SU-DHL-6 (cell line): ENCODE data around the gene ONECUT3.

Experiments used
- H2AFZ ChIP-seq: fragments of 200-600 bp; sonication (generic); 2 replicates; pipeline ENCODE4 v1.6.1; 2014; ENCODE audit warnings: low read depth, mild to moderate bottlenecking, moderate library complexity, mixed read lengths, antibody characterized with exemption, low read length; ENCODE audit not compliant: severe bottlenecking
- H3F3A ChIP-seq: fragments of 200-600 bp; shearing (Covaris generic); 2 replicates; pipeline ENCODE4 v1.6.0; 2016; ENCODE audit warnings: antibody characterized with exemption, mild to moderate bottlenecking; ENCODE audit not compliant: insufficient read depth
- H3K27ac ChIP-seq: fragments of 200-600 bp; sonication (generic); 2 replicates; pipeline ENCODE4 v1.5.1; 2016; ENCODE audit warnings: low read depth, mild to moderate bottlenecking, low read length, moderate library complexity, mixed read lengths
- H3K27me3 ChIP-seq: fragments of 200-600 bp; sonication (generic), shearing (Covaris generic); 2 replicates; pipeline ENCODE4 v1.6.0; 2014; ENCODE audit warnings: mild to moderate bottlenecking, low read length
- H3K36me3 ChIP-seq: fragments of 200-600 bp; sonication (generic); 2 replicates; pipeline ENCODE4 v1.6.1; 2014; ENCODE audit warnings: mild to moderate bottlenecking, low read length, mixed read lengths
- H3K4me2 ChIP-seq: fragments of 300-600, 200-600 bp; shearing (Covaris generic), sonication (generic); 2 replicates; pipeline ENCODE4 v1.6.0; 2014; ENCODE audit warnings: low read length, low read depth, mild to moderate bottlenecking; ENCODE audit not compliant: poor library complexity, severe bottlenecking
- H3K4me3 ChIP-seq: fragments of 200-600 bp; sonication (generic); 2 replicates; pipeline ENCODE4 v1.5.1; 2014; ENCODE audit warnings: antibody characterized with exemption, low read length, mild to moderate bottlenecking, mixed read lengths; ENCODE audit not compliant: insufficient read depth, poor library complexity, severe bottlenecking
- H3K79me2 ChIP-seq: fragments of 200-600 bp; sonication (generic); 2 replicates; pipeline ENCODE4 v1.6.1; 2014; ENCODE audit warnings: mild to moderate bottlenecking, low read length, moderate library complexity; ENCODE audit not compliant: insufficient read depth
- H3K9ac ChIP-seq: fragments of 200-600 bp; sonication (generic); 2 replicates; pipeline ENCODE4 v1.7.0; 2014; ENCODE audit warnings: mild to moderate bottlenecking, low read length
- H3K9me2 ChIP-seq: fragments of 200-600 bp; sonication (generic); replicated peaks from 2 replicates; pipeline ENCODE4 v1.6.1; 2014; ENCODE audit warnings: low read length; ENCODE audit not compliant: insufficient read depth
- H3K9me3 ChIP-seq: fragments of 200-600 bp; sonication (generic); 2 replicates; pipeline ENCODE4 v1.6.1; 2014; ENCODE audit warnings: low read length, mixed read lengths; ENCODE audit not compliant: insufficient read depth
- H4K20me1 ChIP-seq: fragments of 200-600 bp; sonication (generic); 2 replicates; pipeline ENCODE4 v1.6.1; 2014; ENCODE audit warnings: low read depth, mild to moderate bottlenecking, antibody characterized with exemption, low read length, moderate library complexity, mixed read lengths
- EZH2phosphoT487 ChIP-seq: fragments of 200-600 bp; sonication (generic), shearing (Covaris generic); conservative IDR thresholded peaks from 2 replicates; pipeline ENCODE4 v1.6.1; 2018; ENCODE audit warnings: mild to moderate bottlenecking, antibody characterized with exemption, low read length, moderate library complexity, mixed read lengths
- TF ChIP-seq, protein P1 (sequence below): fragments of 200-600 bp; sonication (generic); IDR thresholded peaks from one replicate; pipeline ENCODE4 v1.5.1; 2017; ENCODE audit warnings: antibody characterized with exemption, mild to moderate bottlenecking, low read length, moderate library complexity; ENCODE audit not compliant: insufficient read depth, poor library complexity, severe bottlenecking

The ONECUT3 gene

DNA sequence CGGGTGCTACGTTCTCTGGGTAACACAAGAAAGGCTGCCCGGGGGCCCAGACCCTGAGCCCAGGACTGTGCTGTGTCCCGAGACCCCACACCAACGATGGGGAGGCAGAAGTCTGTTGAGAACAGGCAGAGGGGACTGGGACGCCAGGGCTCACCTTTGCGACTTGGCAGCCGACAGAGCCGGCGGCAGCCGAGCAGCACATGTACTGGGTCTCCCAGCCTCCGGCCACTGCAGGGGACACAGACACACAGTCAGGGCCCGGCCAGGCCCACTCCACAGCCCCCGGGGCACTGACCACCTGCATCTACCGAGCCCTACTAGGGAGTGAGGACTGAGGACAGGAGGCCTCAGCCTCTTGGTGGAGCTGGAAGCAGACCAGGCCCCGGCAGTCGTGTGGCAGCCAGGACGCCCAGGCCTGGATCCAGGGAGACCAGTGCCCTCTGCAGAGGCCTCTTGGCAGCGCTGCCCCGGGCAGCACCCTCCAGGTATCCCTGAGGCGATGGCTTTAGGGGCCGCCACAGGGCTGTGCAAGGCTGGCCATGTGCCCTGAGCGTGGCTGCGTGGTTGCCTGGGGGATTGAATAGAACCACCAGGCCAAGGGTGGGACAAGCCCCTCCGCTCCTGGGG, 64.4 kb downstream of the ONECUT3 start:
- 0 out of 2 replicates have a peak, but pooled peaks cover 5% of the 10 kb centered on the region for H3F3A ChIP-seq
- no peak overlapping the region for H2AFZ ChIP-seq
- no peaks in the 10 kb centered on the region for H3K9me3 ChIP-seq
- no peaks in the 10 kb centered on the region for H4K20me1 ChIP-seq
- no peak overlapping the region for H3K4me2 ChIP-seq
- H3K36me3 ChIP-seq: no peaks in the 10 kb centered on the region
- no peak overlapping the region for H3K9ac ChIP-seq
- H3K9me2 ChIP-seq: no peaks in the 10 kb centered on the region
- TF ChIP-seq, protein P1, sequence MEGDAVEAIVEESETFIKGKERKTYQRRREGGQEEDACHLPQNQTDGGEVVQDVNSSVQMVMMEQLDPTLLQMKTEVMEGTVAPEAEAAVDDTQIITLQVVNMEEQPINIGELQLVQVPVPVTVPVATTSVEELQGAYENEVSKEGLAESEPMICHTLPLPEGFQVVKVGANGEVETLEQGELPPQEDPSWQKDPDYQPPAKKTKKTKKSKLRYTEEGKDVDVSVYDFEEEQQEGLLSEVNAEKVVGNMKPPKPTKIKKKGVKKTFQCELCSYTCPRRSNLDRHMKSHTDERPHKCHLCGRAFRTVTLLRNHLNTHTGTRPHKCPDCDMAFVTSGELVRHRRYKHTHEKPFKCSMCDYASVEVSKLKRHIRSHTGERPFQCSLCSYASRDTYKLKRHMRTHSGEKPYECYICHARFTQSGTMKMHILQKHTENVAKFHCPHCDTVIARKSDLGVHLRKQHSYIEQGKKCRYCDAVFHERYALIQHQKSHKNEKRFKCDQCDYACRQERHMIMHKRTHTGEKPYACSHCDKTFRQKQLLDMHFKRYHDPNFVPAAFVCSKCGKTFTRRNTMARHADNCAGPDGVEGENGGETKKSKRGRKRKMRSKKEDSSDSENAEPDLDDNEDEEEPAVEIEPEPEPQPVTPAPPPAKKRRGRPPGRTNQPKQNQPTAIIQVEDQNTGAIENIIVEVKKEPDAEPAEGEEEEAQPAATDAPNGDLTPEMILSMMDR: no peak
- no peak for TF ChIP-seq EZH2phosphoT487
- no peaks in the 10 kb centered on the region for H3K27me3 ChIP-seq
- H3K4me3 ChIP-seq: no peak overlapping the region
- H3K79me2 ChIP-seq: no peaks in the 10 kb centered on the region
- H3K27ac ChIP-seq: no peak overlapping the region

DNA sequence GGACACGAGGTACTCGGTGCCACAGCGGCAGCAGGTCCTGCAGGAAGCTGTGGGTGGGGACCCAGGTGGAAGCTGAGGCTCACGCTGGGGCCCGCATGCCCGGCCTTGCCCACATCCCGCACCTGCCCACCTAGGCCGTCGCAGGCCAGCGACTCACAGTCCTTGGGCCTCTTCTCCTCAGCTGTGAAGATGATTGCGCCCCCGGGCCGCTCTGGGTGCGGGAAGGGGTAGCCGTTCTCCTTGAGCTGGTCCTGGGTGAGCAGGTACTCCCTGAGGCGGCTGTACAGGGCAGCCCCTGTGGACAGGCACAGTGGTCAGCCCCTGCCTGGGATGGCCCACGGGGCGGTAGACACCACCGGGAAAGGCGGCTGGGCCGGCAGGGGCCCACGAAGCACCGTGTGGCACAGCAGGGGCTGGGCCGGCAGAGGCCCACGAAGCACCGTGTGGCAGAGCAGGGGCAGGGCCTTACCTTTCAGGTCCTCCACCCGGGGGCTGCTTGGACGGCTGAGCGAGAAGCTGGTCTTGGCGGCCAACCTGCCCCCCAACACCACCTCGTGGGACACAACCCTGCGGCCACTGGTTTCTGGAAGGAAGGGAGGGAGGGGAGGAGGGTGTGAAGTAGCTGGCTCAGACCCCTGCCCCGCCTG, 65.4 kb downstream of the ONECUT3 start:
- Histone ChIP-seq H3K4me2 (no peak overlapping the region), H3K36me3 (no peaks in the 10 kb centered on the region), H3F3A (0 out of 2 replicates have a peak, but pooled peaks cover 4% of the 10 kb centered on the region), H4K20me1 (no peaks in the 10 kb centered on the region), H3K9me2 (no peaks in the 10 kb centered on the region), H3K79me2 (no peaks in the 10 kb centered on the region), H3K4me3 (no peak overlapping the region), H3K9ac (no peak overlapping the region), H2AFZ (no peak overlapping the region), H3K9me3 (no peaks in the 10 kb centered on the region), H3K27ac (no peak overlapping the region), H3K27me3 (no peaks in the 10 kb centered on the region)
- no peak for TF ChIP-seq EZH2phosphoT487
- TF ChIP-seq, protein P1: no peak

DNA sequence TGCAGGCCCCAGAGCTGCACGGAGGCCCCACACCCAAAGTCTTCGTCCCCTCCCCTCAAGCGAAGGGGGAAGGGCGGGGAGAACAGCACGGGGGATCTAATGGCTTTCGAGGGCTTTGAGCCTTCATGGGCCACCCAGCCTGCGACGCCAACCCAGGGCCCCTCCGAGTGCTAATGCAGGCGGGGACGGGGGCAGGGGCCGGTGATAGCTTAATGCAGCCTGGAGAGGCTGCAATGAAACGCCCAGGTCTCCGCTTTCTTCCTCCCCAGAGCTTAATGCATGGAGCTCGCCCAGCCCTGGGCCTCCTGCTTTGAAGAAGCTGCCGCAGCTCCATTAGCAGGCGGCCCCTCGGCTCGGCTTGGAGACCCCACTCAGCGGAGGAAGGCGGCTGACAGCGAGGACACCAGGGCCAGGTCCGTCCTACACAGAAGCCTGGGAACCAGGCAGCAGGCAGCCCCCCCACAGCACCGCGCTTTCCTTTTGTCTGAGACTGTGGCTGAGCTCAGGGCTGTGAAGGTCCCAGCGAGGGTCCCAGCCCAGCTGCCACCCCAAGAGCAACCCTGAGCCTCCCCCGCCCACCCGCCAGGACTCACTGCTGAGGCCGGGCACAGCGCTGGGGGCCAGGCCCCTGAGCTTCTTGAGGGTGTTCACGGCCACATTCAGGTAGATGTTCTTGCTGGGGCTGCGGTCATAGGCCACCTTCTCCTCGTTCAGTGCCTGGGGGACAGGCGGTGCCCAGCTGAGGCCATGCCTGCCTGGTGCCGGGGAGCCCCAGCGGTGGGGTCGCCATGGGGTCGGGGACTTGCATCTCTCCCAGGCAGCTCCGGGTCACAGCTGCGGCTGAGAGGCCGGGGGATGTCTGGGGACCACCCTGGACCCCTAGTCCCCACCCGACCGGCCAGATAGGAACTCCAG, 66.3 kb downstream of the ONECUT3 start:
- Histone ChIP-seq H4K20me1 (no peaks in the 10 kb centered on the region), H3K4me3 (no peak overlapping the region), H2AFZ (no peak overlapping the region), H3K27ac (no peak overlapping the region), H3K9ac (no peak overlapping the region), H3K79me2 (no peaks in the 10 kb centered on the region), H3F3A (no peaks in the 10 kb centered on the region), H3K4me2 (no peak overlapping the region), H3K36me3 (0 out of 2 replicates have a peak, but pooled peaks cover 4% of the 10 kb centered on the region), H3K27me3 (no peaks in the 10 kb centered on the region), H3K9me3 (no peaks in the 10 kb centered on the region), H3K9me2 (no peaks in the 10 kb centered on the region)
- TF ChIP-seq, protein P1: no peak
- no peak for TF ChIP-seq EZH2phosphoT487
